SK-N-SH (cell line): ENCODE measurements around the gene GJD4. TPM values are rescaled to one million over a fixed set of nuclear protein-coding genes. Genes with fewer than 3 reads are reported as not detected.

Source experiments
- CTCF ChIA-PET: fragments of 300-600, 350-600 bp; formaldehyde crosslinking; extraction: SDS; loops from one replicate; lab custom pipeline; 2021; lab: Yijun Ruan, JAX
- POLR2A ChIA-PET: fragments of 350-600 bp; sonication (Branson Sonifier 250); formaldehyde crosslinking; extraction: SDS; loops from one replicate; lab custom pipeline; 2020; ENCODE audit warnings: antibody characterized with exemption, inconsistent platforms; lab: Yijun Ruan, JAX
- DNase-seq: peaks from one replicate; pipeline ENCODE4 v3.0.0; 2012
- H2AFZ ChIP-seq: fragments of 200-600 bp; sonication (generic); 2 replicates; pipeline ENCODE4 v1.8.1; 2016; ENCODE audit warnings: antibody characterized with exemption, mild to moderate bottlenecking, low read depth
- H3F3A ChIP-seq: fragments of 200-600 bp; sonication (generic); replicated peaks from 2 replicates; pipeline ENCODE3; 2016; ENCODE audit warnings: antibody characterized with exemption, mild to moderate bottlenecking; ENCODE audit not compliant: insufficient read depth
- H3K27ac ChIP-seq, 2 experiments: fragments of 200-500 bp in 1 of 2; fragments of 200-600 bp in 1 of 2; sonication (Bioruptor generic) in 1 of 2; sonication (generic), shearing (Covaris generic) in 1 of 2; 2 replicates each; pipeline versions ENCODE4 v1.5.1 to v1.6.1; 2014 to 2016; ENCODE audit warnings: low read depth in 2 of 2, inconsistent platforms in 1 of 2, low read length in 1 of 2, mild to moderate bottlenecking in 1 of 2, mixed read lengths in 1 of 2
- H3K27me3 ChIP-seq: fragments of 200-600 bp; sonication (generic), shearing (Covaris generic); 2 replicates; pipeline ENCODE4 v1.6.1; 2016; ENCODE audit warnings: mixed run types; ENCODE audit not compliant: insufficient read depth
- H3K36me3 ChIP-seq, 2 experiments: fragments of 200-500 bp in 1 of 2; fragments of 200-600 bp in 1 of 2; sonication (Bioruptor generic) in 1 of 2; sonication (generic) in 1 of 2; replicated peaks in 1 of 2; 2 replicates each; pipeline versions ENCODE3 to v1.5.1; 2014 to 2016; ENCODE audit warnings: low read length in 1 of 2, mild to moderate bottlenecking in 1 of 2; ENCODE audit not compliant: insufficient read depth in 2 of 2, control insufficient read depth in 1 of 2
- H3K4me1 ChIP-seq, 2 experiments: fragments of 200-500 bp in 1 of 2; fragments of 200-600 bp in 1 of 2; sonication (Bioruptor generic) in 1 of 2; sonication (generic), shearing (Covaris generic) in 1 of 2; 2 replicates each; pipeline versions ENCODE4 v1.5.1 to v1.6.1; 2014 to 2016; ENCODE audit warnings: low read depth in 1 of 2, low read length in 1 of 2, mixed run types in 1 of 2; ENCODE audit not compliant: insufficient read depth in 2 of 2, control insufficient read depth in 1 of 2
- H3K4me2 ChIP-seq: fragments of 200-600 bp; sonication (generic), shearing (Covaris generic); 2 replicates; pipeline ENCODE4 v1.6.1; 2017; ENCODE audit warnings: mixed run types
- H3K4me3 ChIP-seq, 2 experiments: fragments of 200-500 bp in 1 of 2; fragments of 200-600 bp in 1 of 2; sonication (Bioruptor generic) in 1 of 2; sonication (generic), shearing (Covaris generic) in 1 of 2; 2 replicates each; pipeline versions ENCODE4 v1.5.1 to v1.8.1; 2014 to 2016; ENCODE audit warnings: low read depth in 2 of 2, inconsistent platforms in 1 of 2, low read length in 1 of 2, mild to moderate bottlenecking in 1 of 2, mixed read lengths in 1 of 2, moderate library complexity in 1 of 2
- H3K79me2 ChIP-seq: fragments of 200-600 bp; sonication (generic); 2 replicates; pipeline ENCODE4 v1.8.1; 2017; ENCODE audit warnings: mild to moderate bottlenecking; ENCODE audit not compliant: insufficient read depth
- H3K9ac ChIP-seq: fragments of 200-600 bp; sonication (generic); 2 replicates; pipeline ENCODE4 v1.6.1; 2017; ENCODE audit warnings: mixed run types
- H3K9me2 ChIP-seq: fragments of 200-600 bp; sonication (generic); 2 replicates; pipeline ENCODE4 v1.6.1; 2017; ENCODE audit warnings: mixed run types
- H3K9me3 ChIP-seq: fragments of 200-600 bp; sonication (generic); 2 replicates; pipeline ENCODE4 v1.6.1; 2017; ENCODE audit warnings: mixed run types, mild to moderate bottlenecking, moderate library complexity
- H4K20me1 ChIP-seq: fragments of 200-600 bp; sonication (generic); 2 replicates; pipeline ENCODE4 v1.6.1; 2017; ENCODE audit warnings: mild to moderate bottlenecking, mixed run types; ENCODE audit not compliant: insufficient read depth
- CHD2 ChIP-seq: fragments of 150-350 bp; IDR thresholded peaks from 2 replicates; pipeline ENCODE4 v1.6.1; 2018; ENCODE audit warnings: low read length; ENCODE audit not compliant: partially characterized antibody
- ELF1 ChIP-seq: IDR thresholded peaks from 2 replicates; pipeline ENCODE4 v1.4.0; 2012
- EZH2phosphoT487 ChIP-seq: fragments of 200-600 bp; sonication (generic); IDR thresholded peaks from 2 replicates; pipeline ENCODE4 v1.6.1; 2017; ENCODE audit warnings: low read depth, mixed run types, mild to moderate bottlenecking, antibody characterized with exemption, moderate library complexity, borderline replicate concordance
- GABPA ChIP-seq: IDR thresholded peaks from 2 replicates; pipeline ENCODE4 v1.4.0; 2012; ENCODE audit warnings: low read depth, mild to moderate bottlenecking
- GATA2 ChIP-seq: sonication (generic); formaldehyde crosslinking; IDR thresholded peaks from 2 replicates; pipeline ENCODE4 v1.5.0; 2020; ENCODE audit warnings: mild to moderate bottlenecking, missing genetic modification reagents
- MEF2A ChIP-seq: IDR thresholded peaks from 2 replicates; pipeline ENCODE4 v1.4.0; 2012; ENCODE audit warnings: low read depth, borderline replicate concordance
- MXI1 ChIP-seq: IDR thresholded peaks from 2 replicates; pipeline ENCODE4 v1.6.1; 2012; ENCODE audit warnings: mild to moderate bottlenecking, low read depth, low read length, improper control_type of control experiment
- RAD21 ChIP-seq: IDR thresholded peaks from 2 replicates; pipeline ENCODE4 v1.6.1; 2012; ENCODE audit warnings: mild to moderate bottlenecking, low read length
- REST ChIP-seq: IDR thresholded peaks from 2 replicates; pipeline ENCODE4 v1.6.1; 2012; ENCODE audit warnings: mild to moderate bottlenecking, low read depth, low read length, moderate library complexity
- TEAD4 ChIP-seq: IDR thresholded peaks from 2 replicates; pipeline ENCODE4 v1.4.0; 2012; ENCODE audit warnings: mild to moderate bottlenecking, borderline replicate concordance; ENCODE audit not compliant: insufficient read depth
- YY1 ChIP-seq: IDR thresholded peaks from 2 replicates; pipeline ENCODE4 v1.4.0; 2012; ENCODE audit warnings: low read depth, mild to moderate bottlenecking
- ZBTB33 ChIP-seq: IDR thresholded peaks from 2 replicates; pipeline ENCODE4 v1.4.0; 2012; ENCODE audit warnings: low read depth, borderline replicate concordance
- WGBS: methylation state at CpG from one replicate; pipeline ENCODE4 v1.1.6; 2017; ENCODE audit warnings: low lambda C conversion rate; 5-methylcytosine and 5-hydroxymethylcytosine counted together
- polyA plus RNA-seq, 3 experiments: library from polyadenylated mRNA; depleted of rRNA; stranded (reverse); fragments of >200 nt; gene quantifications; 2 replicates each; pipeline ENCODE4 v1.2.3, GENCODE V29; 2012
- TF ChIP-seq, protein P1 (sequence below): IDR thresholded peaks from 2 replicates; pipeline ENCODE4 v1.4.0; 2012; ENCODE audit warnings: low read depth, borderline replicate concordance

The GJD4 gene
- polyA plus RNA-seq, 1 of the 3 experiments (the other 2 are of a cell fraction), result not detected

GRCh38 chr10:35607475-35608327 lies 2.6 kb downstream of the GJD4 start:
- POLR2A ChIA-PET, result no interaction called here
- Histone ChIP-seq H3K4me1 (peaks cover 0 to 9% of the 10 kb centered on the region in 2 experiments; a peak in 1 of 4 replicates), H3K36me3 (no peaks in the 10 kb centered on the region), H3F3A (no peaks in the 10 kb centered on the region), H3K79me2 (no peaks in the 10 kb centered on the region), H3K9me3 (no peaks in the 10 kb centered on the region), H3K4me2 (peak overlapping the region; percentile 70), H3K27ac (no peak overlapping the region), H3K4me3 (peak overlapping the region; percentile 19 to 46; a peak in 3 of 4 replicates), H2AFZ (peak overlapping the region; percentile 65; the same call in 1 of the 2 replicates)
- TF ChIP-seq EZH2phosphoT487 (no peak), ELF1 (no peak), CHD2 (no peak), MEF2A (no peak)
- TF ChIP-seq, protein P1, sequence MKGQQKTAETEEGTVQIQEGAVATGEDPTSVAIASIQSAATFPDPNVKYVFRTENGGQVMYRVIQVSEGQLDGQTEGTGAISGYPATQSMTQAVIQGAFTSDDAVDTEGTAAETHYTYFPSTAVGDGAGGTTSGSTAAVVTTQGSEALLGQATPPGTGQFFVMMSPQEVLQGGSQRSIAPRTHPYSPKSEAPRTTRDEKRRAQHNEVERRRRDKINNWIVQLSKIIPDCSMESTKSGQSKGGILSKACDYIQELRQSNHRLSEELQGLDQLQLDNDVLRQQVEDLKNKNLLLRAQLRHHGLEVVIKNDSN, result no peak
- TF ChIP-seq, all 33 proteins: peak for 0
- CTCF ChIA-PET, result interaction anchor here (0.9 kb wide), 1 partner anchor 28 kb away, joined by 3 read pairs; no protein-coding TSS in a partner anchor
- 34% methylated on average over 18 of the region's 78 CpGs for WGBS
- peak; percentile 71 for DNase-seq
- Histone ChIP-seq H3K9ac (no peak overlapping the region; the same call in 1 of the 2 replicates), H3K27me3 (peaks cover 6% of the 10 kb centered on the region), H3K9me2 (no peaks in the 10 kb centered on the region), H4K20me1 (no peaks in the 10 kb centered on the region)

DNA sequence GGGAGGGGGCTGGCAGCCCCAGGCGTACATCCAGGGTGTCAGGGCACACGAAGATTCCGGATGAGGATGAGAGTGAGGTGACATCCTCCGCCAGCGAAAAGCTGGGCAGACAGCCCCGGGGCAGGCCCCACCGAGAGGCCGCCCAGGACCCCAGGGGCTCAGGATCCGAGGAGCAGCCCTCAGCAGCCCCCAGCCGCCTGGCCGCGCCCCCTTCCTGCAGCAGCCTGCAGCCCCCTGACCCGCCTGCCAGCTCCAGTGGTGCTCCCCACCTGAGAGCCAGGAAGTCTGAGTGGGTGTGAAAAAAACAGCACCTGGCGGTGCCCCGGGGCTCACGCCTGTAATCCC lies 3.2 kb downstream of the GJD4 start:
- CTCF ChIA-PET, result no interaction called here
- H3K36me3 ChIP-seq, result no peaks in the 10 kb centered on the region

More for the DNA sequence above, 3.2 kb downstream of the GJD4 start:
- H3K27ac ChIP-seq, result no peak overlapping the region
- H3K79me2 ChIP-seq, result no peaks in the 10 kb centered on the region
- H2AFZ ChIP-seq, result peak overlapping the region; percentile 65; the same call in 1 of the 2 replicates
- H3K4me2 ChIP-seq, result peak overlapping the region; percentile 70
- no peaks in the 10 kb centered on the region for H3K9me3 ChIP-seq
- no peaks in the 10 kb centered on the region for H3K9me2 ChIP-seq
- peaks cover 6% of the 10 kb centered on the region for H3K27me3 ChIP-seq
- no peak overlapping the region; the same call in 1 of the 2 replicates for H3K9ac ChIP-seq
- peaks cover 0 to 9% of the 10 kb centered on the region in 2 experiments; a peak in 1 of 4 replicates for H3K4me1 ChIP-seq
- DNase-seq, result no peak
- TF ChIP-seq RAD21 (no peak), MXI1 (no peak), TEAD4 (no peak), REST (no peak), GATA2 (CRISPR knock-in tag) (no peak), YY1 (no peak), GABPA (no peak), CHD2 (no peak), ZBTB33 (no peak)
- TF ChIP-seq, protein P1, result no peak
- 66% methylated on average over 5 of the region's 16 CpGs for WGBS
- POLR2A ChIA-PET, result no interaction called here
- H4K20me1 ChIP-seq, result no peaks in the 10 kb centered on the region
- H3K4me3 ChIP-seq, result peak overlapping the region in 1 of 2 experiments; percentile 46; a peak in 2 of 4 replicates
- no peaks in the 10 kb centered on the region for H3F3A ChIP-seq
